ENCODE measurements around the gene MAP2K3.

GRCh38 chr17:21363776-21364642 lies 79.5 kb downstream of the MAP2K3 start:
- TF ChIP-seq CTCF (IDR thresholded peaks at IDR 0.05), result no peak
- TF ChIP-seq POLR2A (IDR thresholded peaks at IDR 0.05), result no peak

Data from adrenal gland (tissue), 5 donors.